ENCODE measurements around the gene STUB1. TPM values are rescaled to one million over a fixed set of nuclear protein-coding genes. Genes with fewer than 3 reads are reported as not detected.
"Not testable (repeated sequence)": the region's sequence is repeated elsewhere in the genome, so short reads cannot be mapped to it uniquely, and the experiment has no call there.

STUB1 gene
- total RNA-seq, 1 donor from 2014 or later: 71.2 TPM

DNA sequence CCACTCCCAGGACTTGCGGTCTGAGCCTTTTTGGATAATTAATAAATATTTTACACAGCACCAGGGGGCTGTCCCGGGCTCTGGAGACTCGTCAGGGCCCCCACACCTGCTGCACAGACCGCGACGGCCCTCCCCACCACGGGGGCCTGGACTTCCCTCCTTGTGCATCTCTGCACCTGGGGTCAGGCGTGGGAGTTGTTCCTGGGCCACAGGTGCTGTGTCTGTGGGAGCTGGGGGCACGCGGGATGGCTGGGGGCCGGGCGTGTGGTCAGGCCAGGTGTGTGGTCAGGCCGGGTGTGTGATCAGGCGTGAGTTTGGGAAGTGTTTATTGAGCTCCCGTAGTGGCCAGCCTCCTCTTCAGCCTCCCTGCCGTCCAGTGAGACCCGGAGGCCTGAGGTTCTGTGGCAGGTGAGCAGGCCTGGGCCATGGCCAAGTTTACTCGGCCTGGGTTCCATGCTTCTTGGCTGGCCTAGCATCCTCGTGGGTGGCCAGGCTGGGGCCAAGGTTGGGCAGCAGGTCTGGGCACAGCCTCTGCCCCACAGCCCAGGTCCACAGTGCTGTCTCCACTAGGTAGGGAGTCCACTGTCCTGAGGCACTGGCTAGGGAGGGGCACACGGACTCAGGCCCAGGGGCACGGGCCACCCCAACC, 1.9 kb upstream of the STUB1 start:
- intact Hi-C loops (cut with micrococcal nuclease): no loop called here

- intact Hi-C loops (cut with micrococcal nuclease): loop anchor here (1.0 kb wide), 1 partner anchor 11 kb away; the partner anchor contains the start of gene RHOT2
Observed at GRCh38 chr16:678858-679813, 1.1 kb upstream of the STUB1 start.

DNA sequence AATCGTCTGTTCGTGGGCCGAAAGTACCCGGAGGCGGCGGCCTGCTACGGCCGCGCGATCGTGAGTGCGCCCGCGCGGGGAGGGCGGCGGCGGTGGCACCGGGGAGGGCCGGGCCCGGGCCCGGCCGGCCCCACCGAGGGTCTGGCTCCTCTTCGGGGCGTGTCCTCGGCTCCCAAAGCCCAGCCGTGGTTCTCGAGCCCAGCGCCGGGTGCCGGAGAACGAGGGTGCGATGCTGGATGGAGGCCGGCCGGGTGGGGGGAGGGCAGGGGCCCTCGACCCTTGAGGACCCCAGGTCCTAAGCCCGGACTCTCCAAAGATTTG, 375 bp downstream of the STUB1 start:
- intact Hi-C loops (cut with micrococcal nuclease): loop anchor here (1.0 kb wide), 1 partner anchor 43 kb away; no protein-coding TSS in a partner anchor

DNA sequence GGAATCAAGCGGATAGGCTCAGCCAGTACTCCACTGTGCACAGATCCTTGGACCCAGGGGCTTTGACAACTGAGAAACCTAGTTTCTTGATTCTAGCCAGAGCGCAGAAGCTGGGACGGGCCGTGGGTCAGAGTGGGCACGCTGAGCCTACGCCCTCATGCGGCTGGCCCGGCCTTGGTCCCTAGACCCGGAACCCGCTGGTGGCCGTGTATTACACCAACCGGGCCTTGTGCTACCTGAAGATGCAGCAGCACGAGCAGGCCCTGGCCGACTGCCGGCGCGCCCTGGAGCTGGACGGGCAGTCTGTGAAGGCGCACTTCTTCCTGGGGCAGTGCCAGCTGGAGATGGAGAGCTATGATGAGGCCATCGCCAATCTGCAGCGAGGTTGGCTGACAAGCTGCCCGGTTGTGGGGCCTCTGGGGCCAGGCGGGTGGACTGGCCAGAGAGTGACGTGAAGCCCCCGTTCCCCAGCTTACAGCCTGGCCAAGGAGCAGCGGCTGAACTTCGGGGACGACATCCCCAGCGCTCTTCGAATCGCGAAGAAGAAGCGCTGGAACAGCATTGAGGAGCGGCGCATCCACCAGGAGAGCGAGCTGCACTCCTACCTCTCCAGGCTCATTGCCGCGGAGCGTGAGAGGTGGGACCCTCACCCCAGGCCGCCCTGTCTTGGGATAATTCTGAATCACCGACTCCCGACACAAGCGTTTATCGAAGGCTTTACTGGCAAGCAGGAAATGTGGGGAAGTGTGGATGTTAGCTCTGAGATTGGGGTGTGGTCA, 946 bp downstream of the STUB1 start:
- intact Hi-C loops (cut with micrococcal nuclease): loop anchor here (1.0 kb wide), 1 partner anchor 44 kb away; no protein-coding TSS in a partner anchor

DNA sequence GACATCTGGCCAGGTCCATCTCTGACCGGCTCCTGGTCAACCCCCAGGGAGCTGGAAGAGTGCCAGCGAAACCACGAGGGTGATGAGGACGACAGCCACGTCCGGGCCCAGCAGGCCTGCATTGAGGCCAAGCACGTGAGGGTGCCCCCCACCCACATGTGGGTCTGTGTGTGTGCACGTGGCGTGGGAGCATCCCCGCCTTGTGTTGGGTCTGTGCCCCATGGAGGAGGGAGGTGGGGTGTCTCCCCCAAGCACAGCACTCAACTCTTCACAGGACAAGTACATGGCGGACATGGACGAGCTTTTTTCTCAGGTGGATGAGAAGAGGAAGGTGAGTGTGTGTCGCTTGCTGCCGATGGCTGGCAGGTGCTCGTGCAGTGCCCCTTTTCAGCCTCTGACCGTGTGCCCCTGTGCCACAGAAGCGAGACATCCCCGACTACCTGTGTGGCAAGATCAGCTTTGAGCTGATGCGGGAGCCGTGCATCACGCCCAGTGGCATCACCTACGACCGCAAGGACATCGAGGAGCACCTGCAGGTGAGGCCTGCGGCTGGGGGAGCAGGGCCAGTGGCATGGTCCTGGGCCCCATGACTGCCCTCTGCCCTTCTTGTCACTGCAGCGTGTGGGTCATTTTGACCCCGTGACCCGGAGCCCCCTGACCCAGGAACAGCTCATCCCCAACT, 1.7 kb downstream of the STUB1 start:
- intact Hi-C loops (cut with micrococcal nuclease): no loop called here

GRCh38 chr16:682493-683395, 2.5 kb downstream of the STUB1 start:
- intact Hi-C loops (cut with micrococcal nuclease): no loop called here

DNA sequence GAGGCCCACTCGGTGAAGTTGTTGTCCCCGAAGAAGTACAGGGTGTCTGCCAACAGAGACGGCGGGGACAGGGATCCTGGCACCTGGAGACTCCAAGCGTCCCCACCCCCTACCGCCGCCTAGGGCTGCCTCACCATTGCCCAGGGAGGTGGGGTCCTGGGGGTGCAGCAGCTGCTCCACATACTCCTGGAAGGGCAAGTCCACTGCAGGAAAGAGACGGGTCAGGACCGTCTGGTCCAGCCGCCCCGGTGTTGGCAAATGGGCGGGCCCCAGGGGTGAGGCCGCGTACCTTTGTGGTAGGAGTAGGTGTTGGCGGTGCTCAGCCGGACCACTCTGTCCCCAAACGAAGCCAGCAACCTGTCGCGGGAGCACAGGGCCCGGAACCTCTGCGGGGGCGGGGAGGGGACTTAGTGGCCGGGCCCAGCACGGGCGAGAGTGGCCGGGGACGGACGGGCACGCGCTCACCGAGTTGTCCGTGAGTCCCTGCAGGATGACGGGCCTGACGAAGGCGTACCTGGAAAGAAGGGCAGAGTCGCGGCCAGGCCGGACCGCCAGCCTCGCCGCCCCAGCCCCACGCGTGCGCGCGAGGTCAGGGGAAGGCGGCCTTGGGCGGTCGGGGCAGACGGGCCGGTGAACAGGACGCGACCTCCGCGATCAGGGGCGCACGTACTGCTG, 3.3 kb downstream of the STUB1 start:
- intact Hi-C loops (cut with micrococcal nuclease): loop anchor here (1.0 kb wide), 1 partner anchor 47 kb away; the partner anchor contains the start of gene METTL26

DNA sequence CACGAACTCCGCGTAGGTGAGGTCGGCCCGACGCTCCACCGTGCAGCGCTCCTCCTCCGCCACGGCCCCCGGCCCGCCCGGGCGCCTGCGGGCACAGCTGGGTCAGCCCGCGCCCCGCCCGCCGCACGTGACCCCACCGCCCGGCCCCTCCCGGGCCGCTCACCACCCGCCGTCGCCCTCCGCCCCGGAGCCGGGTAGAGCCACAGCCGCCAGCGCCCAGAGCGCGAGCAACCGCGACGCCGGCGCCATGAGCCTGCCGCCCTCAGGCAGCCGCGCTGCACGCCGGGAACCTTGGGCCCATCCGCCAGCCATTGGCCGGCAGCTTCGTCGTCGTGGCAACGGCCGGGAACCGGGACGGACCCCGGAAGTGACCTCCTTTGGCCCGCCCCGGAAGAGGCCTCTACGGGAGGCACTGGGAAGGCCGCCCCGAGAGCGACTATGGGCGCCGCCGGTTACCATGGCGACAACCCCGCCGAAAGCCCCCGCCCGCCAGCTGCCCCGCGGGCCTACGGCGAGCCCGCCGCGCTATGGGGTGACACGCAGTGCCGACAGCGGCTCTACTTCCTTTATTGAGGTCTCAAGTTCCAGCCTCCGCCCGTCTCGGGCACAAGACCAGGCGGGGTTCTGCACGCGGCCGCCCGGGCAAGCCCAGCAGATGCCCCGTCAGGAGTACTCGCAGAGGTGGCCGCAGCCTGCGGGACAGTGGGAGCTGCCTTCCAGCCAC, 4.0 kb downstream of the STUB1 start, which contains the start of gene JMJD8:
Gene JMJD8, minus strand, starts transcription at position 264 of the 724 bp plus-strand sequence. Its CDS starts 15 bp downstream, at position 249.
- intact Hi-C loops (cut with micrococcal nuclease): loop anchor here (1.0 kb wide), 1 partner anchor 48 kb away; the partner anchor contains the start of gene METTL26

GRCh38 chr16:684961-685696, 4.9 kb downstream of the STUB1 start:
- intact Hi-C loops (cut with micrococcal nuclease): loop anchor here (1.0 kb wide), 1 partner anchor 49 kb away; the partner anchor contains the start of gene METTL26

DNA sequence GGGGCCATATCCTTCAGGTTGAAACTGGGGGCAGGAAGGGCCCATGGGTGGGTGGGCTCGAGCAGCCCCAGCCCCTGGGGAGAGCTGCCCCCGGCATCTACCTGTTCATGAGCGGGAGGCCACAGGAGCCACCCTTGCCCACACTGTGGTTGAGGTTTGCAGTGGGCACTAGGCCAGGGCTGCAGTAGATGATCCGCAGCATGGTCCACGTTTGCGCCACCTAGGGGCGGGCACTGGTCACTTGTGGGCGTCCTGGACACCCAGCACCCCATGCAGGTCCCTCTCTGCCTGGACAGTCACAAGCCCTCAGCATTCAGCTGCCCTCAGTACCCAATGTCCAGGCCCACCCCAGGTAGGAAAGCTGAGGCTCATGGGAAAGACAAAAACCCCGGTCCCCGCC, 5.8 kb downstream of the STUB1 start:
- intact Hi-C loops (cut with micrococcal nuclease): no loop called here

DNA sequence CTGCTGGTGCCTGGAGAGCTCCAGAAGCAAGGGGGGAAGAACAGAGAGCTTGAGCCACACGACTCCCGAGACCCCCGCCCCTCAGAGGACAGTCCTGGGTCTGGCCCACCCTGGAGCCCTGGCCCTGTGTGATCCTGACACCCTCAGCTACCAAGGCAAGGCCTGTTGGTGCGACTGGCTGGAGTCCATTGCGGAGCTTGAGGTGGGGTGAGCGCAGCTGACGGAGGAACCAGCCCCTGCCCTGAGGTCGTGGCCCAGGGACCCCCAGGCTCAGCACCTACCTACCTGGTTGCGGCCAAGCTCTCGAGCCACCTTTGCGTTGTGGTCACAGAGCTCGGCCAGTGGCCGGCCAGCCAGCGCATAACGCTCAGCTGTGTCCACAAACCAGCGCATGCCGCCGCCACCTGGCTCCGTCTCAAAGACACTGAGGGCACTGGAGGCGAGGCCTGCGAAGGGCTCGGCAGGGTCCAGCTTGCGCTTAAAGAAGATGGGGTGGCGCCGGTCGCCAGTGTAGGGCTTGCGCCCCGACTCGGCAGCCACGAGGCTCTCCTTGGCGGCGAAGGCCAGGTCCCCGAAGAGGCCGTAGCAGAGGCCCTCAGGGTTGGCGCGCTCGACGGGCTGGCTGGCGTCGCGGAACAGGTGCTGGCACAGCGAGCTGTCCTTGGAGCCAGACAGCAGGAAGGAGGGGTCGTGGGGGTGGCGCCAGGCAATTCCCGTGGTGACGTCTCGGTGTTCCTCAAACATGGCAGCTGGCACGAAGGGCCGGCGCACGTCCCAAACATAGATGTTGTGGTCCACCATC, 6.5 kb downstream of the STUB1 start:
- intact Hi-C loops (cut with micrococcal nuclease): no loop called here

GRCh38 chr16:687499-687898, 7.3 kb downstream of the STUB1 start:
- intact Hi-C loops (cut with micrococcal nuclease): no loop called here

DNA sequence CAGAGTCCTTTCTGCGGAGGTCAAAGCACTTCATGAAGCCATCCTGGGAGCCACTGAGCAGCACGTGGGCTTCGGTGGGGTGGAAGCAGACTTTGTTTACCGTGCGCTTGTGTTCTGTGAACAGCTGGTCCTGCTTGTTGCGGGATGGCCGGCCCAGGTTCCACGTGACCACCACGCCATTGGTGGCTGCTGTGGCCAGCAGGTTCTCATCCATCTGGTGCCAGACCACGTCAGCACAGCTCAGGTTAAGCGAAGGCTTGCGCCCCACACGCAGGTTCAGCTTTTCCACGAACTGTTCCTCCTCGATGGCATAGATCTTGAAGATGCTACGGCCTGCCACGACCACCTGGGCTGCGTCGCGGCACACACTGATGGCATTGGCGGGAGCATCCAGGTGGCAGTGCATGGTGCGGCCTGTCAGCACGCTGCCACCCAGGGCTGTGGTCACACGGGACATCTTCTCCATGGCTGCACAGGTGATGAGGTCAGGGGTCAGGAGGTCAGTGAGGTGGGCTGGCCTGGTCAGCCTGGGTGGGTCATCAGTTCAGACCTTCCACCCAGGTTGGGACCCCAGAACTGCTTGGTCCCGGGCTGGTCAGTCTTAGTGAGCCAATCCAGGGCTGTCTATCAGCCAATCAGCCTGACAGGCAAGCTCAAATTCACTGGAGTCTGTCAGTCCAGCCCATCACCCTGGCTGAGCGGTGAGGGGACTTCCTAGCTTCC, 9.1 kb downstream of the STUB1 start:
- intact Hi-C loops (cut with micrococcal nuclease): no loop called here

- intact Hi-C loops (cut with micrococcal nuclease): not testable (repeated sequence)
Observed at GRCh38 chr16:691242-691641, 11.0 kb downstream of the STUB1 start.

GRCh38 chr16:692356-693108, 12.3 kb downstream of the STUB1 start:
- intact Hi-C loops (cut with micrococcal nuclease): no loop called here

GRCh38 chr16:693364-693763, 13.2 kb downstream of the STUB1 start:
- intact Hi-C loops (cut with micrococcal nuclease): no loop called here
